Body of pancreas (tissue), 4 donors: Measurements from ENCODE around the gene AKR1C4.

ENCODE experiments used
- CTCF ChIP-seq, 7 experiments: fragments of 450-650 bp in 4 of 7; fragments of 200-600 bp in 3 of 7; sonication (generic) in 3 of 7; IDR thresholded peaks; one replicate each; pipeline ENCODE4 v1.5.1; 2016 to 2019; ENCODE audit warnings: antibody characterized with exemption in 7 of 7
- POLR2A ChIP-seq, 3 donors: fragments of 450-650 bp; IDR thresholded peaks; one replicate each; pipeline ENCODE4 v1.6.1; 2016; ENCODE audit warnings: antibody characterized with exemption in 3 of 3, mild to moderate bottlenecking in 2 of 3

- TF ChIP-seq CTCF (IDR thresholded peaks at IDR 0.05) (no peak), POLR2A (IDR thresholded peaks at IDR 0.05) (no peak)
These were observed 39.1 kb upstream of the AKR1C4 start for GRCh38 chr10:5157501-5157900.
